HG02885 (cell line): ENCODE data around the gene NXPH2.
"Not testable (repeated sequence)": the region's sequence is repeated elsewhere in the genome, so short reads cannot be mapped to it uniquely, and the experiment has no call there.

Experiments
- ATAC-seq: cut with Tn5 transposase; IDR thresholded peaks from one replicate; pipeline ENCODE4 v1.9.1; 2021; ENCODE audit warnings: mild to moderate bottlenecking; ENCODE audit not compliant: unreplicated experiment, poor library complexity

The NXPH2 gene

GRCh38 chr2:138648606-138649005, 131.6 kb downstream of the NXPH2 start:
- ATAC-seq = no peak

GRCh38 chr2:138644776-138645175, 135.4 kb downstream of the NXPH2 start:
- not testable (repeated sequence) for ATAC-seq

DNA sequence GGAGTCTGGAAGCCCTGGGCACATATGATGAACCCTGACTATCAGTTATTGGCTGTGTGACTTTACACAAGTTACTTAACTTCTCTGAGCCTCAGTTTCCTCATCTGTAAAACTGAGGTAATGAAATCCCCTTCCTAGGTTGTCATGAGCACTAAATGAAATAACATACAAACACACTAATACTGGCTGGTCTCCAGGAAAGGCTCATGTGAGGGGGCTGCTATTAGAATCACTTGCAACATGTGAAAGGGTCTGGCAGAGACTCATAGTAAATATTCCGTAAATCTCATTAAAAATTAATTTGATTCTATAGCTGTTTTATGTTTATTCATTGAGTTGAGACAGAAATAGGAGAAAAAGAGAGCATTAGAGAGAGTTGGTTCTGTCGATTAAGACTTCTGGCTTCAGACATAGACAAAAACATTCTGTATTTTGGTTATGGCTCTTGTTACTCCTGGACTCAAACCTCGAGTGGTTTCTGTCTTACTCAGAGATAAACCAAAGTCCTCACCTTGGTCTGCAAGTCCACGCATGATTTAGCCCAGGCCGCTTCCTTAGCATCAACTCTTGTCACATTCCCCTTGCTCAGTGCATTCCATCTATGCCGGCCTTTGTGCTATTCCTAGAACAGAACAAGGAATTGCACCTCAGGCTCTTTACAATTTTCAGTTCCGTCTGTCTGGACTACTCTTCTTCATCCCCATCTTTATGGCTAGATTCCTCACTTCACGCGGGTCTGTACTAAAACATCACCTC, 139.1 kb downstream of the NXPH2 start:
- ATAC-seq = peak; percentile 74

- ATAC-seq = no peak
Observed at GRCh38 chr2:138637686-138638085, 142.5 kb downstream of the NXPH2 start.

DNA sequence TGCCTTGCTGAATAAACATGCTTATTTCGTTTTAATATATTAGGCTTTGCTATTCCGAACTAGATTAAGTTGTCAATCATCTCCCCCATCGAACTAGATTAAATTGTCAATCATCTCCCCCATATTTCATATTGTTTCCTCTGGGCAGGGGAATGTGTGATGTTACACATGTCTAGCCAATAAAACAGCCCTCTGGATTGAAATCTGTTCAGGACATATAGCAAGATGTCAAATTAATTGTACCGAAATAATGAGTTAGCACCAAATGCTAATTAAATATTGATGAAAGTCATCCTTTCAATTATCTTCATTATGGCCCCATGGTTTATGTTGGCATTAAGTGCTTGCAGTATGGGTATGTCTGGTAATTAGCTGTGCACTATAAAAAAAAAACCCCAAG, 143.1 kb downstream of the NXPH2 start:
- ATAC-seq = no peak

- no peak for ATAC-seq
Observed at GRCh38 chr2:138633049-138633448, 147.1 kb downstream of the NXPH2 start.

DNA sequence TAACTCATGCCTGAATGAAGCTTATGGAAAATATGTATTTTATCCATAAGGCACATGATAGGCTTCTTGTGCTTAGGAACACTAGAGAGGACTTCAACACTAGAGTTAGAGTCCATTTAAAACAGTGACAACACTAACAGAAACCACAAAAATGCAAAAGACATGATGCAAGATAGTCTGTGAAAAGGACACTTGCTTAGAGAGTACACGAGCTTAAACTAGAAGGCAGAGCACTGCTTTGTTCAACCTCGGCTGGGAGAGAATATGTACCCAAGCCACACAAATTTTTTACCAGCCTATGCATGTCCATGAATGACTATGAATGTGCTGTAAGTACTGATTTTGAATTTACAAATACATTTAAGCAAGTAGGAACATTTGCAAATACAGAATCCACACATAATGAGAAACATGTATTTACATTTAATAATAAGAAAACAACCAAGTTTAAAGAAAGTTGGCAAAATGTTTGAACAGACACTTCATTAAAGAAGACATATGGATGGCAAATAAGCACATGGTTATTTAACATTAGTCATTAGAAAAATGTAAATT, 148.0 kb downstream of the NXPH2 start:
- ATAC-seq = no peak

GRCh38 chr2:138630164-138630563, 150.0 kb downstream of the NXPH2 start:
- ATAC-seq = no peak

DNA sequence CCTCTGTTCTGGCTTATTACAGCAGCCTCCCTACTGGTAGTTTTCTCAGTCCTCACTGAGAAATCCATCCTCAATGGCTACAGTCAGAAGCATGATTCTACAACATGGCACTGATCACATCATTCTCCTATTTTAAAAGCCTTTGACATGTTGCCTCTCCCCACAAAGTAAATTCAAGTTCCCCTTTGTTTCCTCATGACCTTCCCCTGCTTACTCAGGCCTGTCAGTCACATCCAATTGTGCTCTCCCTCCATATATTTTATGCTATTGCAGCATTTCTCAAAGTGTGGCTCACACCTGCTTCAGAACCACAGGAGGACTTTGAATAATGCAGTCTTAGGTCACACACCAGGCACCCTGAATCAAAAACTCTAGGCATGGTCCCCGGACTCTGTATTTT, 154.0 kb downstream of the NXPH2 start:
- no peak for ATAC-seq

DNA sequence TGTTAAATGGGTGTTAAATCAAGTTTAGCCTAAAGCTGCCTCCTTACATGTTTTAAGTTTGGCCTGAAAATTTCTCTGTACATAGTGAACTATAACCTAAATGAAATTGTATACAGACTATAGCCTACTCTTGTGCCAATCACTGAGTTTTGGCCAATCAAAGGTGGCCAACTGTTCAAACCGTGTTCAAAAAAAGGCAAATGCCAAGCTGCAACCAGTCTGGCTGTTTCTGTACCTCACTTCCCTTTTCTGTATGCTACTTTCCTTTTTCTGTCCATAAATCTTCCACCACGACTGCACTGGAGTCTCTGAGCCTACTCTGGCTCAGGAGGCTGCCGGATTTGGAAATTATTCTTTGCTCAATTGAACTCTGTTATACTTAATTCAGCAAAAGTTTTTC, 157.6 kb downstream of the NXPH2 start:
- peak; percentile 52 for ATAC-seq

GRCh38 chr2:138621139-138621538, 159.1 kb downstream of the NXPH2 start:
- ATAC-seq = no peak

DNA sequence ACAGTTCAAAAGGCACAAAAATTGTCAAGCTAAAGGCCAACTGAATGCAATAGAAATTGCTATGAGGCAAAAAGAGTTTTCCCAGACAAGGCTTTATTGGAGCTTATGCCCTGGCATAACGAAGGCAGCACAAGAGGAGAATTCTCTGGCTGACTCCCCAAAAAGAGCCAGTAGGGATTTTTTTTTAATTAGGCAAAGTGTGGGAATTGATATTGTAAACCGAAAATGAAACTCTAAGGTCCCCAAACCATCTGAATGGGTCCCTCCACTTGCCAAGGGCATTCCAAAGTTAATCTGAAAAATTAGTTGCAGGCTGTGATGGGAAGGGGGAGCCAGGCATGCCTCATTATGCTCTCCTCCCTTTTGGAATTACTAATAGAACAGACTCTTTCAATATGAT, 159.8 kb downstream of the NXPH2 start:
- no peak for ATAC-seq
